ENCODE results near the gene CCNQ. TPM values are rescaled to one million over a fixed set of nuclear protein-coding genes. Genes with fewer than 3 reads are reported as not detected.

Gene CCNQ
- total RNA-seq, 1 donor from 2014 or later: 24.4 TPM

DNA sequence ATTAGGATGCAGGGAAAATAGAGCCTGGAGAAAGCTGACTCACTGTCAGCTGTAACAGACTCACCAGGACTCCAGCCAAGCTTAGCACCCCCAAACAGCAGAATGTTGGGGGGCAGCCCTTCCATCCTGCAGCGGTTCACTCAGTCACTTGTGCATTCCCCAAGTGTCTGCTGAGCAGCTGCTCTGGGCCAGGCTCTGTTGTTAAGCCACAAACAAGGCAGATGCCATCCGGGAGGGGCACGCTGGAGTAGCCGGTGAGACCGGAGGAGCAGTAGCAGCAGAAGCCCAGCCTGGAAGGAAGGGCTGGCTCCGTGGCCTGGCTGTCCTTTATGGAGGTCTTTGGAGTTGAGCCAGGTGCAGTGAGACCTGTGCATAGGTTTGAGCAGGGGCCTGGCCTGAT lies 22.0 kb downstream of the CCNQ start:
- DNase-seq (ENCODE audit: low read depth, low spot score): no peak
- H3K4me1 Mint-ChIP-seq: peaks cover 11% of the 10 kb centered on the region
- TF ChIP-seq, protein P1, sequence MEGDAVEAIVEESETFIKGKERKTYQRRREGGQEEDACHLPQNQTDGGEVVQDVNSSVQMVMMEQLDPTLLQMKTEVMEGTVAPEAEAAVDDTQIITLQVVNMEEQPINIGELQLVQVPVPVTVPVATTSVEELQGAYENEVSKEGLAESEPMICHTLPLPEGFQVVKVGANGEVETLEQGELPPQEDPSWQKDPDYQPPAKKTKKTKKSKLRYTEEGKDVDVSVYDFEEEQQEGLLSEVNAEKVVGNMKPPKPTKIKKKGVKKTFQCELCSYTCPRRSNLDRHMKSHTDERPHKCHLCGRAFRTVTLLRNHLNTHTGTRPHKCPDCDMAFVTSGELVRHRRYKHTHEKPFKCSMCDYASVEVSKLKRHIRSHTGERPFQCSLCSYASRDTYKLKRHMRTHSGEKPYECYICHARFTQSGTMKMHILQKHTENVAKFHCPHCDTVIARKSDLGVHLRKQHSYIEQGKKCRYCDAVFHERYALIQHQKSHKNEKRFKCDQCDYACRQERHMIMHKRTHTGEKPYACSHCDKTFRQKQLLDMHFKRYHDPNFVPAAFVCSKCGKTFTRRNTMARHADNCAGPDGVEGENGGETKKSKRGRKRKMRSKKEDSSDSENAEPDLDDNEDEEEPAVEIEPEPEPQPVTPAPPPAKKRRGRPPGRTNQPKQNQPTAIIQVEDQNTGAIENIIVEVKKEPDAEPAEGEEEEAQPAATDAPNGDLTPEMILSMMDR (conservative IDR thresholded peaks at IDR 0.05): no peak
- no peaks in the 10 kb centered on the region for H3K27me3 Mint-ChIP-seq (ENCODE audit: low read depth)
- H3K36me3 Mint-ChIP-seq (ENCODE audit: low read depth): no peaks in the 10 kb centered on the region
- H3K9me3 Mint-ChIP-seq: peaks cover 3% of the 10 kb centered on the region
- no peak overlapping the region for H3K4me3 Mint-ChIP-seq
- H3K27ac Mint-ChIP-seq (ENCODE audit: unreplicated experiment): no peak overlapping the region

DNA sequence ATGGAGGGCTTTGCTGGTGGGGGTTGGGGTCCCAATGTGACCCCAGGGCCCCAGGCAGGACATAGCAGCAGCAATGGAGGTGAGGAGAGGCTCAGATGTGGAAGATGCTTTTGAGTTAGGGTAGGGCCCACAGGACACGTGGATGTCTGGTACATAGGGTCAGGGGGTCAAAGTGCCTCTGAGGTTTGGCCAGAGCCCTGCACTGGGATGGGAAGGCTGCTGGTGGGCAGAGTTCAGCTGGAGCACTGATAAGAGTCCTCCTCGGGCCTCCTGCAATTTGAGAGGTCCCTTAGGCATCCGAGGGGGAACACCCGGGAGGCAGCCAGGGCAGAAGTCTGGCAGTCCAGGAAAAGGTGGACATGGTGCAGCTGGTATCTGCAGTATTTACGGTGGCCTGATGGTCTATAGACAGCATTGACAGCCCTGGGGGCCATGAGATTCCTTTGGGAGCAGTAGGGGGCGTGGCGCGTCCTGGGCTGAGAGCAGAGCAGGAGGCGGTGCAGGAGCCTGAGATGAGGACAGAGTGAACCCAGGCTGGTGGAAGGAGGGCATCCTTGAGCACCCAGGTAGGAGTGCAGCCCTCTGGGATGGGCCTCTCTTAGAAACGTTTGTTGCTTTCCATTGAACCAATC lies 22.6 kb downstream of the CCNQ start:
- no peaks in the 10 kb centered on the region for H3K36me3 Mint-ChIP-seq (ENCODE audit: low read depth)
- no peak for DNase-seq (ENCODE audit: low read depth, low spot score)
- H3K4me1 Mint-ChIP-seq: peaks cover 11% of the 10 kb centered on the region
- H3K9me3 Mint-ChIP-seq: peaks cover 3% of the 10 kb centered on the region
- H3K27ac Mint-ChIP-seq (ENCODE audit: unreplicated experiment): no peak overlapping the region
- no peaks in the 10 kb centered on the region for H3K27me3 Mint-ChIP-seq (ENCODE audit: low read depth)
- H3K4me3 Mint-ChIP-seq: no peak overlapping the region
- TF ChIP-seq, protein P1 (conservative IDR thresholded peaks at IDR 0.05): no peak

DNA sequence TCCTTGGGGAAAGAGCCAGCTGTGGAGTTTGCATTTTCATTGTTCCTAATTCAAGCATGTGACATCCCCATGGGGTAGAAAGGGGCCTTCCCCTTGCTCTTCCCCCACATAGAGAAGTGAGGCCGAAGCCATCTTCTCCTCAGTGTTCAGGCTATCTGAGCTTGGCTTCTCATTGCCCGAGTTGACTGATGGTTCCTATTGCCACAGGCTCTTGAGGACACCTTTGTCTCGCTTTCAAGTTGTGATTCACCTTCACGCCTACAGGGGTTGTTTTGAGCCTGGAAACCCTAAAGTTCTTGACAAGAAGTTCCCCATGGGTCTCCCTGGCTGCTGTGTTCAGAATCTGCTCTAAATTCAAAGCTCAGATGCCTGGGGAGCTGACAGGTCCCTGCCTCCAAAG lies 25.0 kb downstream of the CCNQ start:
- H3K27ac Mint-ChIP-seq (ENCODE audit: unreplicated experiment): no peak overlapping the region
- H3K4me3 Mint-ChIP-seq: no peak overlapping the region
- H3K27me3 Mint-ChIP-seq (ENCODE audit: low read depth): no peaks in the 10 kb centered on the region
- DNase-seq (ENCODE audit: low read depth, low spot score): no peak
- H3K36me3 Mint-ChIP-seq (ENCODE audit: low read depth): no peaks in the 10 kb centered on the region
- TF ChIP-seq, protein P1 (conservative IDR thresholded peaks at IDR 0.05): no peak
- H3K4me1 Mint-ChIP-seq: peaks cover 9% of the 10 kb centered on the region
- H3K9me3 Mint-ChIP-seq: no peaks in the 10 kb centered on the region

DNA sequence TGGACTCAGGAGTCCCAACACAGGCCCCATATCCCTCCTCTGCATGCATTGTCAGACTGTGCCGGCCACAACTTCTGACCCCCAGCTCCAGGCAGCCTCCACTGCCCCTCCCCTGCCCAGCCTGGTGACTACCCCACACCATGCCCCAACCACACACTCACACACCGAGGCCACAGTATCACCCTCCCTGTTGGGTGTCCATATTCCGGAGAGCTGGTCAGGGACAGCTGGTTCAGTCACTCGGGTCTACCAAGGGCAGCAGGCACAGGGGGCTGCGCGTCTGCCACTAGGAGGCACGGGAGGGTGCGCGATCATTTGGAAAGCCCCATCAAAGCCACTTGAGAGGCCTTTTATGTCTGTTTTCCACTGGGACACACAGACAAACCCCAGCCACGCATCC lies 26.3 kb downstream of the CCNQ start:
- Mint-ChIP-seq H3K4me1 (no peaks in the 10 kb centered on the region), H3K27ac (ENCODE audit: unreplicated experiment) (no peak overlapping the region), H3K9me3 (no peaks in the 10 kb centered on the region), H3K36me3 (ENCODE audit: low read depth) (no peaks in the 10 kb centered on the region), H3K4me3 (no peak overlapping the region), H3K27me3 (ENCODE audit: low read depth) (no peaks in the 10 kb centered on the region)
- TF ChIP-seq, protein P1 (conservative IDR thresholded peaks at IDR 0.05): no peak
- DNase-seq (ENCODE audit: low read depth, low spot score): no peak

DNA sequence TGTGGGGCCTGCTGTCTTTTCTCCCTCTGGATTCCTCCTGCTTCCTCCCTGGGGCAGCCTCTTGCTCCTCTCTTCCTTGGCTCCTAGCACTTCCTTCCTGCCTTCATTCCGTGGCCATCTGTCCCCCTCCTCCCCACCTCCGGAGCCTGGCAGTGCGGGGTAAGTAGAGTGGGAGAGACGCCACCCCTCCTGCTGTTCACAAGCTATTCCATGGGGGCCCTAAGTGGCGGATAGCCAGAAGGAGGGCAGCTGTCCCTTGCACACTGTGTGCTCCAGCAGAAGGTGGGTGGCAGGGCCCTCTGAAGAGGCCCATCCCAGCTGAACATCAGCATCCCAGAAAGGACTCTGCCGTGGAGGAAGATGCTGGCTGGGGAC lies 27.4 kb downstream of the CCNQ start:
- H3K27ac Mint-ChIP-seq (ENCODE audit: unreplicated experiment): no peak overlapping the region
- H3K27me3 Mint-ChIP-seq (ENCODE audit: low read depth): no peaks in the 10 kb centered on the region
- no peaks in the 10 kb centered on the region for H3K36me3 Mint-ChIP-seq (ENCODE audit: low read depth)
- H3K4me3 Mint-ChIP-seq: no peak overlapping the region
- TF ChIP-seq, protein P1 (conservative IDR thresholded peaks at IDR 0.05): no peak
- no peaks in the 10 kb centered on the region for H3K9me3 Mint-ChIP-seq
- no peaks in the 10 kb centered on the region for H3K4me1 Mint-ChIP-seq
- no peak for DNase-seq (ENCODE audit: low read depth, low spot score)
